Measurements from ENCODE around the gene PER2. TPM values are rescaled to one million over a fixed set of nuclear protein-coding genes. Genes with fewer than 3 reads are reported as not detected.

Gene PER2
- total and polyA plus RNA-seq, 2 of the 13 experiments (the other 11 are each of a cell fraction or from before 2014, with no cell fraction given): 5.1 to 9.4 TPM

GRCh38 chr2:238203094-238203972 is 85.1 kb downstream of the PER2 start, which contains the start of gene ILKAP (continued):
- TF ChIP-seq DZIP1 (CRISPR knock-in tag; IDR thresholded peaks at IDR 0.05) (no peak), ZNF34 (CRISPR knock-in tag; IDR thresholded peaks at IDR 0.05; ENCODE audit: borderline replicate concordance) (no peak), ZNF646 (CRISPR knock-in tag; IDR thresholded peaks at IDR 0.05) (no peak), STAG1 (CRISPR knock-in tag; IDR thresholded peaks at IDR 0.05) (no peak), ZNF589 (CRISPR knock-in tag; conservative IDR thresholded peaks at IDR 0.05) (no peak), PHB2 (IDR thresholded peaks at IDR 0.05; ENCODE audit: partially characterized antibody) (no peak), ZNF652 (CRISPR knock-in tag; IDR thresholded peaks at IDR 0.05; ENCODE audit: borderline replicate concordance, low read depth) (no peak), PHF8 (CRISPR knock-in tag; IDR thresholded peaks at IDR 0.05) (peak; percentile 86), ZEB1 (IDR thresholded peaks at IDR 0.05; ENCODE audit: insufficient replicate concordance, low read depth) (no peak), SMARCE1 (IDR thresholded peaks at IDR 0.05; ENCODE audit: borderline replicate concordance) (no peak), GPN1 (CRISPR knock-in tag; IDR thresholded peaks at IDR 0.05; ENCODE audit: borderline replicate concordance) (no peak), TEAD2 (CRISPR knock-in tag; IDR thresholded peaks at IDR 0.05) (no peak), ATRX (CRISPR knock-in tag; IDR thresholded peaks at IDR 0.05; ENCODE audit: borderline replicate concordance) (no peak), NR2F6 (IDR thresholded peaks at IDR 0.05) (no peak), NR2F6 (CRISPR knock-in tag; IDR thresholded peaks at IDR 0.05) (no peak)
- TF ChIP-seq, protein P1, sequence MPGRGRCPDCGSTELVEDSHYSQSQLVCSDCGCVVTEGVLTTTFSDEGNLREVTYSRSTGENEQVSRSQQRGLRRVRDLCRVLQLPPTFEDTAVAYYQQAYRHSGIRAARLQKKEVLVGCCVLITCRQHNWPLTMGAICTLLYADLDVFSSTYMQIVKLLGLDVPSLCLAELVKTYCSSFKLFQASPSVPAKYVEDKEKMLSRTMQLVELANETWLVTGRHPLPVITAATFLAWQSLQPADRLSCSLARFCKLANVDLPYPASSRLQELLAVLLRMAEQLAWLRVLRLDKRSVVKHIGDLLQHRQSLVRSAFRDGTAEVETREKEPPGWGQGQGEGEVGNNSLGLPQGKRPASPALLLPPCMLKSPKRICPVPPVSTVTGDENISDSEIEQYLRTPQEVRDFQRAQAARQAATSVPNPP (CRISPR knock-in tag; IDR thresholded peaks at IDR 0.05): no peak
- TF ChIP-seq, protein P2, sequence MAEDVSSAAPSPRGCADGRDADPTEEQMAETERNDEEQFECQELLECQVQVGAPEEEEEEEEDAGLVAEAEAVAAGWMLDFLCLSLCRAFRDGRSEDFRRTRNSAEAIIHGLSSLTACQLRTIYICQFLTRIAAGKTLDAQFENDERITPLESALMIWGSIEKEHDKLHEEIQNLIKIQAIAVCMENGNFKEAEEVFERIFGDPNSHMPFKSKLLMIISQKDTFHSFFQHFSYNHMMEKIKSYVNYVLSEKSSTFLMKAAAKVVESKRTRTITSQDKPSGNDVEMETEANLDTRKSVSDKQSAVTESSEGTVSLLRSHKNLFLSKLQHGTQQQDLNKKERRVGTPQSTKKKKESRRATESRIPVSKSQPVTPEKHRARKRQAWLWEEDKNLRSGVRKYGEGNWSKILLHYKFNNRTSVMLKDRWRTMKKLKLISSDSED (CRISPR knock-in tag; IDR thresholded peaks at IDR 0.05): peak; percentile 33; the same call in 1 of the 2 replicates
- TF ChIP-seq, protein P3, sequence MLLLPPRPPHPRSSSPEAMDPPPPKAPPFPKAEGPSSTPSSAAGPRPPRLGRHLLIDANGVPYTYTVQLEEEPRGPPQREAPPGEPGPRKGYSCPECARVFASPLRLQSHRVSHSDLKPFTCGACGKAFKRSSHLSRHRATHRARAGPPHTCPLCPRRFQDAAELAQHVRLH (CRISPR knock-in tag; IDR thresholded peaks at IDR 0.05; ENCODE audit: borderline replicate concordance, low read depth): peak; percentile 32; the same call in 1 of the 2 replicates
